Activated CD8-positive, alpha-beta T cell treated with anti-CD3 and anti-CD28 coated beads, Interleukin-2, amount 10 ng/mL, durations not matched to agents 7 days and 5 days (primary cell): ENCODE measurements around the gene GHDC. TPM values are rescaled to one million over a fixed set of nuclear protein-coding genes. Genes with fewer than 3 reads are reported as not detected.

Experiments
- ATAC-seq: fragments of 150-1000 bp; cut with Tn5 transposase; one replicate; pipeline ENCODE4 v1.10.0; 2021; ENCODE audit warnings: moderate library complexity
- CTCF ChIA-PET: fragments of 350-600 bp; sonication (Branson Sonifier 250); formaldehyde crosslinking; loops from one replicate; lab custom pipeline; 2021; ENCODE audit warnings: antibody characterized with exemption; lab: Charles Lee
- POLR2A ChIA-PET: fragments of 350-600 bp; sonication (Branson Sonifier 250); formaldehyde crosslinking; loops from one replicate; lab custom pipeline; 2021; ENCODE audit warnings: antibody characterized with exemption; lab: Charles Lee
- DNase-seq: peaks from one replicate; pipeline ENCODE4 v3.0.0-alpha.2; 2020
- H3K27ac Mint-ChIP-seq: one replicate; pipeline ENCODE4 v1.8.0; 2021; ENCODE audit warnings: mild to moderate bottlenecking, mixed read lengths
- H3K27me3 Mint-ChIP-seq: one replicate; pipeline ENCODE4 v1.8.0; 2021; ENCODE audit warnings: low read depth, mixed read lengths
- H3K36me3 Mint-ChIP-seq: one replicate; pipeline ENCODE4 v1.8.0; 2021; ENCODE audit warnings: low read depth, mixed read lengths
- H3K4me1 Mint-ChIP-seq: one replicate; pipeline ENCODE4 v1.8.0; 2021; ENCODE audit warnings: low read depth, mixed read lengths
- H3K4me3 Mint-ChIP-seq: one replicate; pipeline ENCODE4 v1.8.0; 2021; ENCODE audit warnings: mild to moderate bottlenecking, mixed read lengths
- H3K9me3 Mint-ChIP-seq: one replicate; pipeline ENCODE4 v1.8.0; 2022; ENCODE audit warnings: mixed read lengths; ENCODE audit not compliant: insufficient read depth
- total RNA-seq, 2 experiments: library from RNA; stranded (reverse); gene quantifications; one replicate each; pipeline ENCODE4 v1.2.3, GENCODE V29; 2021

GHDC gene
- total RNA-seq, 2 experiments from 2014 or later: 16.6 to 17.2 TPM

GRCh38 chr17:42181851-42182207 lies 12.5 kb downstream of the GHDC start:
- H3K4me3 Mint-ChIP-seq: peak overlapping the region; percentile 46
- peaks cover 52% of the 10 kb centered on the region for H3K4me1 Mint-ChIP-seq
- DNase-seq (no peak), ATAC-seq (no peak)
- ChIA-PET POLR2A (interaction anchor here (1.0 to 1.4 kb wide), 3 partner anchors 13 to 70 kb away, joined by 3 to 6 read pairs (median 4); partner anchors contain the start of genes DHX58 and GHDC), CTCF (interaction anchor here (0.7 to 7.2 kb wide), 26 partner anchors 14 to 250 kb away, joined by 3 to 72 read pairs (median 6); partner anchors contain the start of genes CNP, DHX58, GHDC and STAT5A)
- no peak overlapping the region for H3K27ac Mint-ChIP-seq
- H3K9me3 Mint-ChIP-seq: no peaks in the 10 kb centered on the region
- H3K36me3 Mint-ChIP-seq: no peaks in the 10 kb centered on the region
- peaks cover 30% of the 10 kb centered on the region for H3K27me3 Mint-ChIP-seq

GRCh38 chr17:42180922-42181850 lies 13.1 kb downstream of the GHDC start, which contains the start of gene KCNH4:
TSS of gene KCNH4 (minus strand) at chr17:42181142. CDS start at chr17:42180945, 197 bp downstream.
- Mint-ChIP-seq H3K27me3 (peaks cover 30% of the 10 kb centered on the region), H3K4me1 (peaks cover 52% of the 10 kb centered on the region), H3K4me3 (peak within 1 kb of the TSS; percentile 46), H3K27ac (no peak within 1 kb of the TSS), H3K9me3 (no peaks in the 10 kb centered on the region), H3K36me3 (no peaks in the 10 kb centered on the region)
- CTCF ChIA-PET: interaction anchor here (0.7 to 7.2 kb wide), 31 partner anchors 15 to 250 kb away, joined by 3 to 72 read pairs (median 5); partner anchors contain the start of genes C17orf113, CNP, DHX58 and DNAJC7
- ATAC-seq (peak; percentile 66), DNase-seq (peak; percentile 89)
- POLR2A ChIA-PET: interaction anchor here (1.0 to 2.3 kb wide), 5 partner anchors 13 to 69 kb away, joined by 3 to 6 read pairs (median 5); partner anchors contain the start of genes DHX58, GHDC, KAT2A and RAB5C

GRCh38 chr17:42180411-42180921 lies 13.8 kb downstream of the GHDC start:
- Mint-ChIP-seq H3K36me3 (no peaks in the 10 kb centered on the region), H3K27me3 (peaks cover 30% of the 10 kb centered on the region), H3K4me1 (peaks cover 52% of the 10 kb centered on the region), H3K4me3 (peak overlapping the region; percentile 42), H3K9me3 (no peaks in the 10 kb centered on the region), H3K27ac (no peak overlapping the region)
- POLR2A ChIA-PET: interaction anchor here (1.4 to 2.3 kb wide), 4 partner anchors 14 to 60 kb away, joined by 3 to 6 read pairs (median 6); partner anchors contain the start of genes GHDC, KAT2A and RAB5C
- CTCF ChIA-PET: interaction anchor here (1.3 to 7.2 kb wide), 11 partner anchors 16 to 163 kb away, joined by 3 to 72 read pairs (median 5); partner anchors contain the start of genes C17orf113, DHX58, DNAJC7 and GHDC
- ATAC-seq (no peak), DNase-seq (no peak)

- DNase-seq: peak; percentile 60
- POLR2A ChIA-PET: interaction anchor here (1.4 to 2.3 kb wide), 4 partner anchors 13 to 59 kb away, joined by 4 to 6 read pairs (median 6); partner anchors contain the start of genes GHDC, KAT2A and RAB5C
- Mint-ChIP-seq H3K27me3 (peaks cover 30% of the 10 kb centered on the region), H3K4me1 (peaks cover 50% of the 10 kb centered on the region), H3K9me3 (no peaks in the 10 kb centered on the region), H3K27ac (no peak overlapping the region), H3K4me3 (peak overlapping the region; percentile 42), H3K36me3 (no peaks in the 10 kb centered on the region)
- no peak for ATAC-seq
- CTCF ChIA-PET: interaction anchor here (0.7 to 7.2 kb wide), 11 partner anchors 16 to 162 kb away, joined by 3 to 72 read pairs (median 5); partner anchors contain the start of genes C17orf113, DHX58, DNAJC7 and GHDC
Observed at GRCh38 chr17:42179911-42180410, 14.3 kb downstream of the GHDC start.

- DNase-seq (no peak), ATAC-seq (no peak)
- H3K36me3 Mint-ChIP-seq: no peaks in the 10 kb centered on the region
- peaks cover 43% of the 10 kb centered on the region for H3K4me1 Mint-ChIP-seq
- ChIA-PET CTCF (interaction anchor here (0.7 to 7.2 kb wide), 6 partner anchors 16 to 159 kb away, joined by 3 to 72 read pairs (median 4); partner anchors contain the start of genes C17orf113, GHDC and NKIRAS2), POLR2A (interaction anchor here (1.4 to 2.3 kb wide), 4 partner anchors 12 to 59 kb away, joined by 4 to 6 read pairs (median 6); partner anchors contain the start of genes GHDC, KAT2A and RAB5C)
- H3K9me3 Mint-ChIP-seq: no peaks in the 10 kb centered on the region
- no peak overlapping the region for H3K27ac Mint-ChIP-seq
- H3K4me3 Mint-ChIP-seq: no peak overlapping the region
- H3K27me3 Mint-ChIP-seq: peaks cover 30% of the 10 kb centered on the region
Observed at GRCh38 chr17:42179335-42179734, 15.0 kb downstream of the GHDC start.

- Mint-ChIP-seq H3K36me3 (no peaks in the 10 kb centered on the region), H3K4me3 (no peak overlapping the region), H3K9me3 (no peaks in the 10 kb centered on the region), H3K4me1 (peaks cover 40% of the 10 kb centered on the region), H3K27ac (no peak overlapping the region), H3K27me3 (peaks cover 30% of the 10 kb centered on the region)
- CTCF ChIA-PET: interaction anchor here (1.2 to 4.0 kb wide), 3 partner anchors 15 to 399 kb away, joined by 3 to 22 read pairs (median 4); partner anchors contain the start of genes NKIRAS2 and PSMC3IP
- POLR2A ChIA-PET: interaction anchor here (1.4 to 2.3 kb wide), 4 partner anchors 11 to 58 kb away, joined by 4 to 6 read pairs (median 6); partner anchors contain the start of genes GHDC, KAT2A and RAB5C
- DNase-seq (no peak), ATAC-seq (no peak)
Observed at GRCh38 chr17:42178817-42179216, 15.5 kb downstream of the GHDC start.

- H3K9me3 Mint-ChIP-seq: no peaks in the 10 kb centered on the region
- POLR2A ChIA-PET: no interaction called here
- peaks cover 30% of the 10 kb centered on the region for H3K27me3 Mint-ChIP-seq
- no peak overlapping the region for H3K27ac Mint-ChIP-seq
- H3K36me3 Mint-ChIP-seq: no peaks in the 10 kb centered on the region
- H3K4me1 Mint-ChIP-seq: peaks cover 29% of the 10 kb centered on the region
- no peak overlapping the region for H3K4me3 Mint-ChIP-seq
- ATAC-seq (no peak), DNase-seq (no peak)
- CTCF ChIA-PET: interaction anchor here (1.2 kb wide), 1 partner anchor 400 kb away, joined by 3 read pairs; the partner anchor contains the start of gene PSMC3IP
Observed at GRCh38 chr17:42177684-42178083, 16.6 kb downstream of the GHDC start.

- no peak overlapping the region for H3K4me3 Mint-ChIP-seq
- no peak for DNase-seq
- peaks cover 4% of the 10 kb centered on the region for H3K27me3 Mint-ChIP-seq
- ChIA-PET CTCF (interaction anchor here (2.0 to 2.9 kb wide), 2 partner anchors 10 to 12 kb away, joined by 5 to 8 read pairs; no protein-coding TSS in a partner anchor), POLR2A (interaction anchor here (1.0 kb wide), 1 partner anchor 9 kb away, joined by 3 read pairs; no protein-coding TSS in a partner anchor)
- no peaks in the 10 kb centered on the region for H3K9me3 Mint-ChIP-seq
- H3K4me1 Mint-ChIP-seq: peaks cover 6% of the 10 kb centered on the region
- H3K27ac Mint-ChIP-seq: no peak overlapping the region
- H3K36me3 Mint-ChIP-seq: no peaks in the 10 kb centered on the region
- ATAC-seq: no peak
Observed at GRCh38 chr17:42174126-42174783, 20.0 kb downstream of the GHDC start.

- Mint-ChIP-seq H3K4me1 (no peaks in the 10 kb centered on the region), H3K27ac (no peak overlapping the region), H3K9me3 (no peaks in the 10 kb centered on the region), H3K4me3 (no peak overlapping the region), H3K36me3 (no peaks in the 10 kb centered on the region), H3K27me3 (no peaks in the 10 kb centered on the region)
- no peak for DNase-seq
- POLR2A ChIA-PET: no interaction called here
- CTCF ChIA-PET: no interaction called here
- ATAC-seq: no peak
Observed at GRCh38 chr17:42171831-42172230, 22.5 kb downstream of the GHDC start.

- ChIA-PET CTCF (no interaction called here), POLR2A (no interaction called here)
- H3K4me3 Mint-ChIP-seq: no peak overlapping the region
- DNase-seq (no peak), ATAC-seq (no peak)
- no peaks in the 10 kb centered on the region for H3K36me3 Mint-ChIP-seq
- H3K4me1 Mint-ChIP-seq: no peaks in the 10 kb centered on the region
- no peak overlapping the region for H3K27ac Mint-ChIP-seq
- no peaks in the 10 kb centered on the region for H3K9me3 Mint-ChIP-seq
- no peaks in the 10 kb centered on the region for H3K27me3 Mint-ChIP-seq
Observed at GRCh38 chr17:42169351-42169750, 24.9 kb downstream of the GHDC start.
